ENCODE data around the gene KCND2.

The KCND2 gene

GRCh38 chr7:120320218-120320961 lies 47.4 kb downstream of the KCND2 start:
- Histone ChIP-seq H3K9ac (ENCODE audit: low read depth, low read length) (no peak overlapping the region), H3K27me3 (ENCODE audit: control insufficient read depth, insufficient read depth, low read length) (no peaks in the 10 kb centered on the region), H3K36me3 (ENCODE audit: control insufficient read depth, insufficient read depth, low read length) (no peaks in the 10 kb centered on the region), H3K4me1 (ENCODE audit: control insufficient read depth, insufficient read depth, low read length) (no peaks in the 10 kb centered on the region), H3K9me3 (ENCODE audit: control insufficient read depth, insufficient read depth, low read length) (no peaks in the 10 kb centered on the region), H3K4me3 (ENCODE audit: low read depth, low read length) (no peak overlapping the region)

GRCh38 chr7:120327054-120327453 lies 54.1 kb downstream of the KCND2 start:
- Histone ChIP-seq H3K4me3 (ENCODE audit: low read depth, low read length) (no peak overlapping the region), H3K9me3 (ENCODE audit: control insufficient read depth, insufficient read depth, low read length) (no peaks in the 10 kb centered on the region), H3K27me3 (ENCODE audit: control insufficient read depth, insufficient read depth, low read length) (no peaks in the 10 kb centered on the region), H3K4me1 (ENCODE audit: control insufficient read depth, insufficient read depth, low read length) (no peaks in the 10 kb centered on the region), H3K36me3 (ENCODE audit: control insufficient read depth, insufficient read depth, low read length) (no peaks in the 10 kb centered on the region), H3K9ac (ENCODE audit: low read depth, low read length) (no peak overlapping the region)

- no peaks in the 10 kb centered on the region for H3K9me3 ChIP-seq (ENCODE audit: control insufficient read depth, insufficient read depth, low read length)
- no peak overlapping the region for H3K4me3 ChIP-seq (ENCODE audit: low read depth, low read length)
Measured at GRCh38 chr7:120332433-120332832, 59.5 kb downstream of the KCND2 start.

GRCh38 chr7:120334475-120334874 lies 61.5 kb downstream of the KCND2 start:
- H3K4me1 ChIP-seq (ENCODE audit: control insufficient read depth, insufficient read depth, low read length), result no peaks in the 10 kb centered on the region
- no peaks in the 10 kb centered on the region for H3K36me3 ChIP-seq (ENCODE audit: control insufficient read depth, insufficient read depth, low read length)
- H3K9me3 ChIP-seq (ENCODE audit: control insufficient read depth, insufficient read depth, low read length), result no peaks in the 10 kb centered on the region
- no peaks in the 10 kb centered on the region for H3K27me3 ChIP-seq (ENCODE audit: control insufficient read depth, insufficient read depth, low read length)
- no peak overlapping the region for H3K4me3 ChIP-seq (ENCODE audit: low read depth, low read length)
- H3K9ac ChIP-seq (ENCODE audit: low read depth, low read length), result no peak overlapping the region

More at GRCh38 chr7:120332433-120332832, 59.5 kb downstream of the KCND2 start:
- no peaks in the 10 kb centered on the region for H3K4me1 ChIP-seq (ENCODE audit: control insufficient read depth, insufficient read depth, low read length)
- no peak overlapping the region for H3K9ac ChIP-seq (ENCODE audit: low read depth, low read length)
- H3K27me3 ChIP-seq (ENCODE audit: control insufficient read depth, insufficient read depth, low read length), result no peaks in the 10 kb centered on the region
- H3K36me3 ChIP-seq (ENCODE audit: control insufficient read depth, insufficient read depth, low read length), result no peaks in the 10 kb centered on the region

- no peaks in the 10 kb centered on the region for H3K9me3 ChIP-seq (ENCODE audit: control insufficient read depth, insufficient read depth, low read length)
- no peaks in the 10 kb centered on the region for H3K4me1 ChIP-seq (ENCODE audit: control insufficient read depth, insufficient read depth, low read length)
- no peak overlapping the region for H3K4me3 ChIP-seq (ENCODE audit: low read depth, low read length)
- no peaks in the 10 kb centered on the region for H3K36me3 ChIP-seq (ENCODE audit: control insufficient read depth, insufficient read depth, low read length)
- H3K9ac ChIP-seq (ENCODE audit: low read depth, low read length), result no peak overlapping the region
- H3K27me3 ChIP-seq (ENCODE audit: control insufficient read depth, insufficient read depth, low read length), result no peaks in the 10 kb centered on the region
Measured at GRCh38 chr7:120337308-120337907, 64.4 kb downstream of the KCND2 start.

- H3K9me3 ChIP-seq (ENCODE audit: control insufficient read depth, insufficient read depth, low read length), result no peaks in the 10 kb centered on the region
- H3K4me3 ChIP-seq (ENCODE audit: low read depth, low read length), result no peak overlapping the region
- no peak overlapping the region for H3K9ac ChIP-seq (ENCODE audit: low read depth, low read length)
- no peaks in the 10 kb centered on the region for H3K27me3 ChIP-seq (ENCODE audit: control insufficient read depth, insufficient read depth, low read length)
- no peaks in the 10 kb centered on the region for H3K36me3 ChIP-seq (ENCODE audit: control insufficient read depth, insufficient read depth, low read length)
- no peaks in the 10 kb centered on the region for H3K4me1 ChIP-seq (ENCODE audit: control insufficient read depth, insufficient read depth, low read length)
Measured at GRCh38 chr7:120344276-120344675, 71.3 kb downstream of the KCND2 start.

- Histone ChIP-seq H3K36me3 (ENCODE audit: control insufficient read depth, insufficient read depth, low read length) (no peaks in the 10 kb centered on the region), H3K9me3 (ENCODE audit: control insufficient read depth, insufficient read depth, low read length) (no peaks in the 10 kb centered on the region), H3K9ac (ENCODE audit: low read depth, low read length) (no peak overlapping the region), H3K27me3 (ENCODE audit: control insufficient read depth, insufficient read depth, low read length) (no peaks in the 10 kb centered on the region), H3K4me3 (ENCODE audit: low read depth, low read length) (no peak overlapping the region), H3K4me1 (ENCODE audit: control insufficient read depth, insufficient read depth, low read length) (no peaks in the 10 kb centered on the region)
Measured at GRCh38 chr7:120353171-120353570, 80.2 kb downstream of the KCND2 start.

- Histone ChIP-seq H3K4me1 (ENCODE audit: control insufficient read depth, insufficient read depth, low read length) (no peaks in the 10 kb centered on the region), H3K4me3 (ENCODE audit: low read depth, low read length) (no peak overlapping the region), H3K9me3 (ENCODE audit: control insufficient read depth, insufficient read depth, low read length) (no peaks in the 10 kb centered on the region), H3K36me3 (ENCODE audit: control insufficient read depth, insufficient read depth, low read length) (no peaks in the 10 kb centered on the region), H3K27me3 (ENCODE audit: control insufficient read depth, insufficient read depth, low read length) (no peaks in the 10 kb centered on the region), H3K9ac (ENCODE audit: low read depth, low read length) (no peak overlapping the region)
Measured at GRCh38 chr7:120360918-120361317, 87.9 kb downstream of the KCND2 start.

GRCh38 chr7:120363414-120363813 lies 90.4 kb downstream of the KCND2 start:
- H3K27me3 ChIP-seq (ENCODE audit: control insufficient read depth, insufficient read depth, low read length), result no peaks in the 10 kb centered on the region
- no peaks in the 10 kb centered on the region for H3K9me3 ChIP-seq (ENCODE audit: control insufficient read depth, insufficient read depth, low read length)
- H3K9ac ChIP-seq (ENCODE audit: low read depth, low read length), result no peak overlapping the region
- no peaks in the 10 kb centered on the region for H3K4me1 ChIP-seq (ENCODE audit: control insufficient read depth, insufficient read depth, low read length)
- H3K36me3 ChIP-seq (ENCODE audit: control insufficient read depth, insufficient read depth, low read length), result no peaks in the 10 kb centered on the region
- H3K4me3 ChIP-seq (ENCODE audit: low read depth, low read length), result no peak overlapping the region

GRCh38 chr7:120370954-120371353 lies 98.0 kb downstream of the KCND2 start:
- Histone ChIP-seq H3K4me3 (ENCODE audit: low read depth, low read length) (no peak overlapping the region), H3K36me3 (ENCODE audit: control insufficient read depth, insufficient read depth, low read length) (no peaks in the 10 kb centered on the region)

GRCh38 chr7:120373174-120373573 lies 100.2 kb downstream of the KCND2 start:
- Histone ChIP-seq H3K4me3 (ENCODE audit: low read depth, low read length) (no peak overlapping the region), H3K36me3 (ENCODE audit: control insufficient read depth, insufficient read depth, low read length) (no peaks in the 10 kb centered on the region), H3K9me3 (ENCODE audit: control insufficient read depth, insufficient read depth, low read length) (no peaks in the 10 kb centered on the region), H3K4me1 (ENCODE audit: control insufficient read depth, insufficient read depth, low read length) (no peaks in the 10 kb centered on the region), H3K9ac (ENCODE audit: low read depth, low read length) (no peak overlapping the region), H3K27me3 (ENCODE audit: control insufficient read depth, insufficient read depth, low read length) (no peaks in the 10 kb centered on the region)

More at GRCh38 chr7:120370954-120371353, 98.0 kb downstream of the KCND2 start:
- Histone ChIP-seq H3K4me1 (ENCODE audit: control insufficient read depth, insufficient read depth, low read length) (no peaks in the 10 kb centered on the region), H3K9ac (ENCODE audit: low read depth, low read length) (no peak overlapping the region), H3K27me3 (ENCODE audit: control insufficient read depth, insufficient read depth, low read length) (no peaks in the 10 kb centered on the region), H3K9me3 (ENCODE audit: control insufficient read depth, insufficient read depth, low read length) (no peaks in the 10 kb centered on the region)

- Histone ChIP-seq H3K9ac (ENCODE audit: low read depth, low read length) (no peak overlapping the region), H3K36me3 (ENCODE audit: control insufficient read depth, insufficient read depth, low read length) (no peaks in the 10 kb centered on the region), H3K27me3 (ENCODE audit: control insufficient read depth, insufficient read depth, low read length) (no peaks in the 10 kb centered on the region), H3K4me1 (ENCODE audit: control insufficient read depth, insufficient read depth, low read length) (no peaks in the 10 kb centered on the region), H3K4me3 (ENCODE audit: low read depth, low read length) (no peak overlapping the region), H3K9me3 (ENCODE audit: control insufficient read depth, insufficient read depth, low read length) (no peaks in the 10 kb centered on the region)
Measured at GRCh38 chr7:120394595-120394994, 121.6 kb downstream of the KCND2 start.

Measured in iPS-15b (cell line).